ENCODE data around the gene CENPT.

DNA sequence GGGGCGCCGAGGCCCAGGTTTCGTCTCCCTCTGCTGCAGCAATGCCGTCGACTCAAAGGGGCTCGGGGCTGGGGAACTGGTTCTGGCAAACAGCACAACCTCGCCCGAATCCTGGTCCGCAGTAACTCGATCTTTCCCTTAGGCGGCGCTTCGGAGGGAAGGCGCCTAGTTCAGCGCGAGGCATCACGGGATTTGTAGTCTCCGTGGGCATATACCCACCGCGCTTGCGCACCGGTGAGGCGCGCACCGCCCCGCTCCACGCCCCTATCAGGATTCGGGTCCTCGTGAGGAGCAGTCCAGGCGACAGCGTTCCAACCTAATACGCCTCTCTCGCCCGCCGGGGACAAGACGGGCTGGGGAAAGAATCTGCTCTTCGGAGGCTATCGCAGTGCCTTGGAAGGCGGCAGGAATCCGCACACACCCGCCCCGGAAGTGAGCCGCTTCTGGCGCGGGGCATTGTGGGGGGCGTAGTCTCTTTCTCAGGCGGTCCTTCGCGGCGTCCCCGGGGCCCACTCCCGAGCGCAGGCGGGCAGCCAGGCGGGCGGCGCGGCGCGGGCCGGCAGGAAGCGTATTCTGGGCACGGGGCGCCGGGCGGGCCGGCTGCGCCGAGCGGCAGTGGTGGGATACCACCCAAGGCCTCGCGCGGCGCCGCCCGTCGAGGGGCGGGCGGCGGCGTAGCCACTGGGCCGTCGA lies 5.5 kb downstream of the CENPT start, which contains the start of gene THAP11:
- TF ChIP-seq, protein P1, sequence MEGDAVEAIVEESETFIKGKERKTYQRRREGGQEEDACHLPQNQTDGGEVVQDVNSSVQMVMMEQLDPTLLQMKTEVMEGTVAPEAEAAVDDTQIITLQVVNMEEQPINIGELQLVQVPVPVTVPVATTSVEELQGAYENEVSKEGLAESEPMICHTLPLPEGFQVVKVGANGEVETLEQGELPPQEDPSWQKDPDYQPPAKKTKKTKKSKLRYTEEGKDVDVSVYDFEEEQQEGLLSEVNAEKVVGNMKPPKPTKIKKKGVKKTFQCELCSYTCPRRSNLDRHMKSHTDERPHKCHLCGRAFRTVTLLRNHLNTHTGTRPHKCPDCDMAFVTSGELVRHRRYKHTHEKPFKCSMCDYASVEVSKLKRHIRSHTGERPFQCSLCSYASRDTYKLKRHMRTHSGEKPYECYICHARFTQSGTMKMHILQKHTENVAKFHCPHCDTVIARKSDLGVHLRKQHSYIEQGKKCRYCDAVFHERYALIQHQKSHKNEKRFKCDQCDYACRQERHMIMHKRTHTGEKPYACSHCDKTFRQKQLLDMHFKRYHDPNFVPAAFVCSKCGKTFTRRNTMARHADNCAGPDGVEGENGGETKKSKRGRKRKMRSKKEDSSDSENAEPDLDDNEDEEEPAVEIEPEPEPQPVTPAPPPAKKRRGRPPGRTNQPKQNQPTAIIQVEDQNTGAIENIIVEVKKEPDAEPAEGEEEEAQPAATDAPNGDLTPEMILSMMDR (IDR thresholded peaks at IDR 0.05), result peak; percentile 75 to 95 (median 84)
- peak in 1 of 2 donors; percentile 62 for TF ChIP-seq POLR2A (IDR thresholded peaks at IDR 0.05)
